Coronary artery (tissue), 2 donors: ENCODE data around the gene FALEC.

Experiments
- DNase-seq: peaks from one replicate; pipeline ENCODE4 v3.0.0-alpha.2; 2017; ENCODE audit warnings: low spot score
- H3K27ac ChIP-seq, 2 donors: fragments of 200-600 bp; sonication (generic); one replicate each; pipeline ENCODE4 v1.5.1; 2016 to 2019
- H3K4me3 ChIP-seq: fragments of 200-600 bp; sonication (generic); 2 replicates; pipeline ENCODE4 v1.5.1; 2016; ENCODE audit warnings: mild to moderate bottlenecking, moderate library complexity
- CTCF ChIP-seq: fragments of 200-600 bp; sonication (generic); IDR thresholded peaks from one replicate; pipeline ENCODE4 v1.5.1; 2019; ENCODE audit warnings: antibody characterized with exemption

FALEC gene

GRCh38 chr1:150477320-150477719, 38.2 kb upstream of the FALEC start:
- Histone ChIP-seq H3K4me3 (no peak overlapping the region), H3K27ac (no peak overlapping the region)
- DNase-seq, result no peak
- no peak for TF ChIP-seq CTCF

- Histone ChIP-seq H3K27ac (no peak overlapping the region), H3K4me3 (no peak overlapping the region)
- DNase-seq, result no peak
- no peak for TF ChIP-seq CTCF
These were observed 37.8 kb upstream of the FALEC start for GRCh38 chr1:150477733-150478132.

GRCh38 chr1:150479370-150479769, 36.2 kb upstream of the FALEC start:
- DNase-seq, result no peak
- no peak overlapping the region for H3K27ac ChIP-seq
- no peak overlapping the region for H3K4me3 ChIP-seq
- no peak for TF ChIP-seq CTCF

GRCh38 chr1:150479927-150480352, 35.6 kb upstream of the FALEC start:
- no peak overlapping the region for H3K27ac ChIP-seq
- no peak for DNase-seq
- TF ChIP-seq CTCF, result no peak
- H3K4me3 ChIP-seq, result no peak overlapping the region

- Histone ChIP-seq H3K27ac (no peak overlapping the region), H3K4me3 (no peak overlapping the region)
- no peak for DNase-seq
- no peak for TF ChIP-seq CTCF
These were observed 31.1 kb upstream of the FALEC start for GRCh38 chr1:150484431-150484830.

GRCh38 chr1:150484861-150485260, 30.7 kb upstream of the FALEC start:
- DNase-seq, result no peak
- Histone ChIP-seq H3K4me3 (no peak overlapping the region), H3K27ac (no peak overlapping the region)
- no peak for TF ChIP-seq CTCF

- peak within 1 kb of the TSS; percentile 69 to 84 for H3K27ac ChIP-seq
- peak; percentile 95 for DNase-seq
These were observed 28.4 kb upstream of the FALEC start, which contains the start of gene TARS2 for GRCh38 chr1:150486966-150487762. Gene TARS2, plus strand, starts transcription at chr1:150487419. Its CDS starts 32 bp downstream, at chr1:150487451.

More at GRCh38 chr1:150486966-150487762, 28.4 kb upstream of the FALEC start, which contains the start of gene TARS2:
- no peak for TF ChIP-seq CTCF
- H3K4me3 ChIP-seq, result peak within 1 kb of the TSS; percentile 90
